ENCODE data around the gene TCP11L1.

DNA sequence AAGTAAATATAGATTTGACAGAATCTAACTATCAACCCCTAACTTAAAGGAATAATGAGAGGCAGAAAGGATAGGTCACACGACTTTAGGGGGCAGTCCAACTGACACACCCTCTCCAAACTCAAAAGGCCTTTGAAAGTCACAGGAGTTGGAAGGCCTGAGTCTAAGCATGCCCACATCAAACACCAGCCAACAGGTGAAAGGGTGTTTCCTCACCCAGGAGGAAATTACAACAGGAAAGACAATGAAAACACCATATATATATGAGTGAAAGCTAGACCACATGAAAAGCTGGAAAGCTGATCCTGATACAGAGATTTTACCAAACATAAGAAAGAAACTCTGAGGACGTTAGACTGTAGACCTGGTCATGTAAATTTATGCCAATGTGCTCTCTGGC, 34.2 kb upstream of the TCP11L1 start:
- no peak for TF ChIP-seq JUN (CRISPR knock-in tag; IDR thresholded peaks at IDR 0.05)
- TF ChIP-seq, protein P1, sequence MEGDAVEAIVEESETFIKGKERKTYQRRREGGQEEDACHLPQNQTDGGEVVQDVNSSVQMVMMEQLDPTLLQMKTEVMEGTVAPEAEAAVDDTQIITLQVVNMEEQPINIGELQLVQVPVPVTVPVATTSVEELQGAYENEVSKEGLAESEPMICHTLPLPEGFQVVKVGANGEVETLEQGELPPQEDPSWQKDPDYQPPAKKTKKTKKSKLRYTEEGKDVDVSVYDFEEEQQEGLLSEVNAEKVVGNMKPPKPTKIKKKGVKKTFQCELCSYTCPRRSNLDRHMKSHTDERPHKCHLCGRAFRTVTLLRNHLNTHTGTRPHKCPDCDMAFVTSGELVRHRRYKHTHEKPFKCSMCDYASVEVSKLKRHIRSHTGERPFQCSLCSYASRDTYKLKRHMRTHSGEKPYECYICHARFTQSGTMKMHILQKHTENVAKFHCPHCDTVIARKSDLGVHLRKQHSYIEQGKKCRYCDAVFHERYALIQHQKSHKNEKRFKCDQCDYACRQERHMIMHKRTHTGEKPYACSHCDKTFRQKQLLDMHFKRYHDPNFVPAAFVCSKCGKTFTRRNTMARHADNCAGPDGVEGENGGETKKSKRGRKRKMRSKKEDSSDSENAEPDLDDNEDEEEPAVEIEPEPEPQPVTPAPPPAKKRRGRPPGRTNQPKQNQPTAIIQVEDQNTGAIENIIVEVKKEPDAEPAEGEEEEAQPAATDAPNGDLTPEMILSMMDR (IDR thresholded peaks at IDR 0.05) = no peak
- TF ChIP-seq, protein P2, sequence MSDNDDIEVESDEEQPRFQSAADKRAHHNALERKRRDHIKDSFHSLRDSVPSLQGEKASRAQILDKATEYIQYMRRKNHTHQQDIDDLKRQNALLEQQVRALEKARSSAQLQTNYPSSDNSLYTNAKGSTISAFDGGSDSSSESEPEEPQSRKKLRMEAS (CRISPR knock-in tag; IDR thresholded peaks at IDR 0.05) = no peak
- TF ChIP-seq, protein P3, sequence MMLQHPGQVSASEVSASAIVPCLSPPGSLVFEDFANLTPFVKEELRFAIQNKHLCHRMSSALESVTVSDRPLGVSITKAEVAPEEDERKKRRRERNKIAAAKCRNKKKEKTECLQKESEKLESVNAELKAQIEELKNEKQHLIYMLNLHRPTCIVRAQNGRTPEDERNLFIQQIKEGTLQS (CRISPR knock-in tag; conservative IDR thresholded peaks at IDR 0.05) = no peak

Data from WTC11 (cell line).